K562 (cell line): Measurements from ENCODE around the gene NAT9. TPM values are rescaled to one million over a fixed set of nuclear protein-coding genes. Genes with fewer than 3 reads are reported as not detected.

ENCODE experiments used
- ATAC-seq: fragments of 200-7000 bp; cut with Tn5 transposase; 3 replicates; pipeline ENCODE4 v1.9.1; 2020; ENCODE audit warnings: moderate library complexity
- BruUV-seq: library from RNA; stranded (reverse); fragments of 400-500 nt; replicated peaks from 2 replicates; lab custom pipeline; 2021; lab: Mats Ljungman, UMichigan
- CTCF ChIA-PET: fragments of 300-600 bp; formaldehyde crosslinking; extraction: SDS; loops from one replicate; lab custom pipeline; 2021; ENCODE audit warnings: low intra/inter-chr PET ratio; lab: Yijun Ruan, JAX
- POLR2A ChIA-PET: fragments of 300-600, 350-650 bp; sonication (Branson Sonifier 250); formaldehyde crosslinking; extraction: SDS; loops from one replicate; lab custom pipeline; 2021; ENCODE audit warnings: antibody characterized with exemption, inconsistent platforms; lab: Yijun Ruan, JAX
- DNase-seq, 4 experiments: peaks; one replicate each; pipeline versions ENCODE4 v3.0.0 to v3.0.0-alpha.2; 2011 to 2018; ENCODE audit warnings: low spot score in 3 of 4, mixed read lengths in 3 of 4; ENCODE audit errors: extremely low read depth in 1 of 4
- FAIRE-seq: peaks from 2 replicates; lab custom pipeline; 2011; peaks lifted over from hg19 to GRCh38; lab: Jason Lieb, UNC
- H2AFZ ChIP-seq: 2 replicates; pipeline ENCODE4 v1.6.0; 2011; ENCODE audit warnings: low read depth, low read length, control low read depth, inconsistent platforms
- H3K27ac ChIP-seq: fragments of 200-600 bp; 3 replicates; pipeline ENCODE4 v1.8.0; 2011; ENCODE audit warnings: low read depth, mild to moderate bottlenecking, control low read depth, inconsistent platforms, low read length, moderate library complexity, mixed read lengths; ENCODE audit errors: extremely low read depth
- H3K27me3 ChIP-seq, 2 experiments: fragments of 300-600 bp in 1 of 2; 2 replicates in 1 of 2; 3 replicates in 1 of 2; pipeline versions ENCODE4 v1.6.0 to v1.8.0; 2011; ENCODE audit warnings: inconsistent platforms in 2 of 2, low read length in 2 of 2, mild to moderate bottlenecking in 1 of 2, mixed read lengths in 1 of 2, moderate library complexity in 1 of 2; ENCODE audit not compliant: control insufficient read depth in 2 of 2, insufficient read depth in 2 of 2
- H3K36me3 ChIP-seq: fragments of 300-600 bp; 3 replicates; pipeline ENCODE4 v1.8.0; 2011; ENCODE audit warnings: mild to moderate bottlenecking, low read length, inconsistent platforms; ENCODE audit not compliant: control insufficient read depth, insufficient read depth
- H3K4me1 ChIP-seq, 2 experiments: fragments of 200-600 bp in 1 of 2; replicated peaks in 1 of 2; 2 replicates in 1 of 2; 3 replicates in 1 of 2; pipeline versions ENCODE4 v1.5.1 to v1.8.0; 2011; ENCODE audit warnings: inconsistent platforms in 2 of 2, low read length in 2 of 2, mild to moderate bottlenecking in 1 of 2, mixed read lengths in 1 of 2, moderate library complexity in 1 of 2; ENCODE audit not compliant: control insufficient read depth in 2 of 2, insufficient read depth in 2 of 2
- H3K4me2 ChIP-seq: 2 replicates; pipeline ENCODE4 v1.6.1; 2011; ENCODE audit warnings: low read length, control low read depth, inconsistent platforms, mixed read lengths; ENCODE audit not compliant: insufficient read depth
- H3K4me3 ChIP-seq: fragments of 200-600 bp; sonication (generic), shearing (Covaris generic); 2 replicates; pipeline ENCODE4 v1.5.1; 2016; ENCODE audit warnings: control low read depth, inconsistent platforms
- H3K79me2 ChIP-seq: fragments of 200-600 bp; 3 replicates; pipeline ENCODE4 v1.8.0; 2011; ENCODE audit warnings: low read length, inconsistent platforms; ENCODE audit not compliant: control insufficient read depth, insufficient read depth
- H3K9ac ChIP-seq, 2 experiments: 2 replicates each; pipeline versions ENCODE4 v1.6.0 to v1.6.1; 2011; ENCODE audit warnings: low read depth in 2 of 2, low read length in 2 of 2, control low read depth in 1 of 2, inconsistent platforms in 1 of 2, mild to moderate bottlenecking in 1 of 2, mixed read lengths in 1 of 2; ENCODE audit not compliant: insufficient read depth in 1 of 2
- H3K9me1 ChIP-seq: one replicate; pipeline ENCODE4 v1.6.0; 2011; ENCODE audit warnings: inconsistent platforms, mild to moderate bottlenecking, low read length, moderate library complexity; ENCODE audit not compliant: control insufficient read depth, insufficient read depth
- H3K9me3 ChIP-seq: replicated peaks from 2 replicates; pipeline ENCODE4 v1.5.1; 2011; ENCODE audit warnings: low read depth, low read length, inconsistent platforms; ENCODE audit not compliant: control insufficient read depth, insufficient read depth
- H4K20me1 ChIP-seq: replicated peaks from 2 replicates; pipeline ENCODE4 v1.6.1; 2011; ENCODE audit warnings: low read length, inconsistent platforms, mixed read lengths; ENCODE audit not compliant: control insufficient read depth, insufficient read depth
- ARNT ChIP-seq, 2 experiments: fragments of 450-650 bp; IDR thresholded peaks; 2 replicates each; pipeline ENCODE4 v1.6.1; 2016; ENCODE audit warnings: mild to moderate bottlenecking in 1 of 2
- BCOR ChIP-seq: fragments of 450-650 bp; IDR thresholded peaks from 2 replicates; pipeline ENCODE4 v1.6.1; 2016
- DNMT1 ChIP-seq: fragments of 450-650 bp; IDR thresholded peaks from 2 replicates; pipeline ENCODE4 v1.6.1; 2016; ENCODE audit warnings: antibody characterized with exemption, mild to moderate bottlenecking
- EGR1 ChIP-seq: fragments of 450-650 bp; conservative IDR thresholded peaks from 2 replicates; pipeline ENCODE4 v1.6.1; 2017; ENCODE audit warnings: mild to moderate bottlenecking
- TFE3 ChIP-seq: fragments of 450-650 bp; formaldehyde crosslinking; IDR thresholded peaks from 2 replicates; pipeline ENCODE4 v1.4.0; 2020; ENCODE audit warnings: mild to moderate bottlenecking, mixed read lengths
- U2AF1 ChIP-seq: fragments of 200-400 bp; formaldehyde crosslinking; optimal IDR thresholded peaks from 2 replicates; pipeline ENCODE3; 2017; ENCODE audit warnings: mild to moderate bottlenecking, low read depth, low read length, moderate library complexity
- ZNF57 ChIP-seq: fragments of 450-650 bp; formaldehyde crosslinking; IDR thresholded peaks from 2 replicates; pipeline ENCODE4 v1.4.0; 2020; ENCODE audit warnings: mild to moderate bottlenecking, moderate library complexity
- ZNF589 ChIP-seq: fragments of 200-800 bp; sonication (Bioruptor generic); IDR thresholded peaks from 2 replicates; pipeline ENCODE4 v1.6.1; 2016; ENCODE audit warnings: low read depth, missing genetic modification characterization, missing compliant biosample characterization
- ZNF644 ChIP-seq: fragments of 200-800 bp; sonication (Bioruptor generic); IDR thresholded peaks from 2 replicates; pipeline ENCODE4 v1.6.1; 2016; ENCODE audit warnings: low read depth, missing genetic modification characterization, missing compliant biosample characterization
- WGBS: fragments of 100-300 bp; shearing (Covaris generic); methylation state at CpG from one replicate; pipeline ENCODE4 v1.1.6; 2016; ENCODE audit warnings: low coverage, mixed read lengths; ENCODE audit not compliant: insufficient coverage; ENCODE audit errors: missing lambda C conversion rate; 5-methylcytosine and 5-hydroxymethylcytosine counted together
- in situ Hi-C: fragments of 300-500 bp; cut with MboI; formaldehyde crosslinking; loops from 4 replicates; pipeline ENCODE4 v1.15.0; 2018; ENCODE audit warnings: inconsistent platforms, mixed read lengths
- intact Hi-C: fragments of 100-400 bp; cut with micrococcal nuclease; formaldehyde crosslinking; loops from 2 replicates; pipeline ENCODE4 v1.14.2; 2022
- polyA plus RNA-seq, 8 experiments: library from polyadenylated mRNA; depleted of rRNA in 4 of 8; stranded (reverse) in 5 of 8; unstranded in 3 of 8; fragments of >200 nt; fragmentation: Nextera tagmentation in 2 of 8; fragmentation: Illumina TruSeq in 1 of 8; extraction: Ambion mirVana in 2 of 8; extraction: Trizol in 1 of 8; gene quantifications; 2 replicates each; pipeline versions ENCODE4 v1.2.1 to v1.2.3, GENCODE V29; 2011 to 2014; ENCODE audit warnings: inconsistent platforms in 1 of 8, missing spikeins in 1 of 8
- total RNA-seq, 7 experiments: library from RNA; depleted of rRNA in 6 of 7; stranded (reverse); fragments of >200 nt in 6 of 7; fragmentation: Illumina TruSeq in 2 of 7; extraction: Trizol in 2 of 7; gene quantifications; 2 replicates each; pipeline versions ENCODE4 v1.2.1 to v1.2.3, GENCODE V29; 2011 to 2021; ENCODE audit warnings: low replicate concordance in 1 of 7

The NAT9 gene
- total and polyA plus RNA-seq, 9 of the 15 experiments (the other 6 are each of a cell fraction or from before 2014, with no cell fraction given): 4.2 to 63.6 (median 40.8) TPM

GRCh38 chr17:74784125-74784810 is 8.1 kb upstream of the NAT9 start:
- Histone ChIP-seq H3K27ac (no peak overlapping the region), H3K4me3 (no peak overlapping the region), H3K4me2 (no peak overlapping the region), H3K79me2 (no peaks in the 10 kb centered on the region), H3K36me3 (peaks cover 16% of the 10 kb centered on the region; the same call in 2 of the 3 replicates), H3K9ac (no peak overlapping the region), H2AFZ (no peak overlapping the region), H3K4me1 (peaks cover 2 to 4% of the 10 kb centered on the region in 2 experiments; a peak in 3 of 5 replicates), H3K27me3 (no peaks in the 10 kb centered on the region), H4K20me1 (peaks cover 14% of the 10 kb centered on the region; the same call in 1 of the 2 replicates), H3K9me1 (peaks cover 2% of the 10 kb centered on the region), H3K9me3 (no peaks in the 10 kb centered on the region)
- in situ Hi-C loops: no loop called here
- ChIA-PET POLR2A (interaction anchor here (0.6 to 1.2 kb wide), 2 partner anchors 177 to 271 kb away, joined by 3 to 4 read pairs; no protein-coding TSS in a partner anchor), CTCF (interaction anchor here (0.7 kb wide), 1 partner anchor 40 kb away, joined by 3 read pairs; no protein-coding TSS in a partner anchor)
- ATAC-seq (no peak), FAIRE-seq (no peak), DNase-seq (no peak)
- TF ChIP-seq EGR1 (no peak), BCOR (no peak), ZNF644 (tag) (no peak), DNMT1 (no peak), TFE3 (no peak), ZNF589 (CRISPR knock-in tag) (no peak), U2AF1 (no peak), ZNF57 (CRISPR knock-in tag) (no peak), ARNT (IDR thresholded peaks at IDR 0.05) (no peak)
- WGBS: 85% methylated on average over 5 of the region's 5 CpGs
- intact Hi-C loops: no loop called here
- BruUV-seq: no TSS peak
